ENCODE measurements around the gene ANKS6. TPM values are rescaled to one million over a fixed set of nuclear protein-coding genes. Genes with fewer than 3 reads are reported as not detected.

ANKS6 gene
- total RNA-seq, 1 donor from 2014 or later = 2.4 TPM

GRCh38 chr9:98742325-98743280 is 53.8 kb downstream of the ANKS6 start:
- FAIRE-seq (no peak), DNase-seq (ENCODE audit: low spot score in 2 of 2) (no peak)

- no peak for DNase-seq (ENCODE audit: low spot score in 2 of 2)
- FAIRE-seq = no peak
These were observed 56.0 kb downstream of the ANKS6 start for GRCh38 chr9:98740226-98740881.

GRCh38 chr9:98738741-98739140 is 57.6 kb downstream of the ANKS6 start:
- no peak for FAIRE-seq
- DNase-seq (ENCODE audit: low spot score in 2 of 2) = no peak

- no peak for DNase-seq (ENCODE audit: low spot score in 2 of 2)
- no peak for FAIRE-seq
These were observed 60.1 kb downstream of the ANKS6 start for GRCh38 chr9:98736226-98736625.

- no peak for FAIRE-seq
- DNase-seq (ENCODE audit: low spot score in 2 of 2) = no peak
These were observed 63.6 kb downstream of the ANKS6 start for GRCh38 chr9:98732801-98733200.

GRCh38 chr9:98732091-98732490 is 64.3 kb downstream of the ANKS6 start:
- no peak for FAIRE-seq
- DNase-seq (ENCODE audit: low spot score in 2 of 2) = no peak

- DNase-seq (ENCODE audit: low spot score in 2 of 2) (no peak), FAIRE-seq (no peak)
These were observed 65.5 kb downstream of the ANKS6 start for GRCh38 chr9:98730871-98731270.

- FAIRE-seq (no peak), DNase-seq (ENCODE audit: low spot score in 2 of 2) (no peak)
These were observed 67.9 kb downstream of the ANKS6 start for GRCh38 chr9:98728500-98728899.

- DNase-seq (ENCODE audit: low spot score in 2 of 2) = no peak
These were observed 68.9 kb downstream of the ANKS6 start for GRCh38 chr9:98727428-98727827.

GRCh38 chr9:98726735-98727134 is 69.6 kb downstream of the ANKS6 start:
- DNase-seq (ENCODE audit: low spot score in 2 of 2) = peak in 1 of 2 donors; percentile 48
- FAIRE-seq = no peak

More at GRCh38 chr9:98727428-98727827, 68.9 kb downstream of the ANKS6 start:
- FAIRE-seq = no peak

GRCh38 chr9:98724810-98725530 is 71.4 kb downstream of the ANKS6 start:
- DNase-seq (ENCODE audit: low spot score in 2 of 2) (no peak), FAIRE-seq (no peak)

GRCh38 chr9:98721643-98722042 is 74.7 kb downstream of the ANKS6 start:
- DNase-seq (ENCODE audit: low spot score in 2 of 2) (no peak), FAIRE-seq (no peak)

- FAIRE-seq = no peak
- DNase-seq (ENCODE audit: low spot score in 2 of 2) = no peak
These were observed 76.0 kb downstream of the ANKS6 start for GRCh38 chr9:98720402-98720801.

GRCh38 chr9:98719055-98719454 is 77.3 kb downstream of the ANKS6 start:
- DNase-seq (ENCODE audit: low spot score in 2 of 2) = no peak
- no peak for FAIRE-seq

GRCh38 chr9:98714833-98715232 is 81.5 kb downstream of the ANKS6 start:
- FAIRE-seq = no peak
- no peak for DNase-seq (ENCODE audit: low spot score in 2 of 2)

- FAIRE-seq = no peak
- DNase-seq (ENCODE audit: low spot score in 2 of 2) = no peak
These were observed 83.4 kb downstream of the ANKS6 start for GRCh38 chr9:98712987-98713386.

- FAIRE-seq (no peak), DNase-seq (ENCODE audit: low spot score in 2 of 2) (no peak)
These were observed 86.1 kb downstream of the ANKS6 start for GRCh38 chr9:98709968-98710965.

- DNase-seq (ENCODE audit: low spot score in 2 of 2) = peak in 1 of 2 donors; percentile 14
- FAIRE-seq = no peak
These were observed 87.1 kb downstream of the ANKS6 start, which contains the start of gene GABBR2 for GRCh38 chr9:98708933-98709911. TSS of gene GABBR2 (minus strand) at chr9:98708935. CDS start at chr9:98708737, 198 bp downstream.
